GM19397 (cell line): Measurements from ENCODE around the gene EIF2AK3.

Experiments used
- ATAC-seq: cut with Tn5 transposase; IDR thresholded peaks from one replicate; pipeline ENCODE4 v1.9.1; 2021; ENCODE audit warnings: mild to moderate bottlenecking, moderate library complexity; ENCODE audit not compliant: unreplicated experiment

EIF2AK3 gene

DNA sequence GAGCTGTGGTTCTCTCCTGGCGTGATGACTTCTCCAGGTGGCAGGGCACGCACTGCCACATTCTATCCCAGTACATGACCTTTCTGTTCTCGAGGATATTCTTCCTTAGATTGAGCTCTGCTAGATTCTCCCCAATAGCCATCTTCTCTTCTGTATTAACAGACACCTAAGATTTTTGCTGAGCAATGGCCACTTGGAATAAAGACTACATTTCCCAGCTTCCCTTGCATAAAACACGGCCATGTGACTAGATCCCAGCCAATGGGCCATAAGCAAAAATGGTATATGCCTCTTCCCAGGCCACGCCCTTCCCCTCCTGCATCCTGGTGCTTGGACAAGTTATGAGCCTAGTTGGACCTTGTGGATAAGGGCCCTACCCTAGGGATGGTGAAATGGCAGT lies 82.1 kb downstream of the EIF2AK3 start:
- no peak for ATAC-seq

DNA sequence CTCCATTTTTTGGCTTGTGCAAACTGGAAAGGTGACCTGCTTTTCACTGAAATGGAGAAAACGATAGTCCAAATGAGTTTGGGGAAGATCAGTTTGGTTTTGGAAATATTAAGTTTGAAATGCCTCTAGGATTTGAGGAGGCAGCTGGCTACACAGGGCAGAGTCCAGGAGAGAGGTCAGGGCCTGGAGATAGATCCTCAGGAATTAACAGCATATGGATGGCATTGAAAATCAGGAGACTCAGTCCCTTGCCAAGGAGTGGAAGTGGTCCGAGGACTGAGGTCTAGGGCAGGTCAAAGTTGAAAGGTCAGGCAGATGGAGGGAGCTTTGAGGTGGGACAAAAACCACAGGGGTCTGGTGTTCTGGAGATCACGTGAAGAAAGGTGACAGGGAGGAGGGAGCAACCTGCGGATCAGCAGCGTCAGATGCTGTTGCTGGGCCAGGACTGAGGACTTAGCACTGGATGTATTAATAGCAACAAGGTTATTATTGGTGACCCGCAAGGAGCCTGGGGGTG lies 83.7 kb downstream of the EIF2AK3 start:
- ATAC-seq, result no peak

DNA sequence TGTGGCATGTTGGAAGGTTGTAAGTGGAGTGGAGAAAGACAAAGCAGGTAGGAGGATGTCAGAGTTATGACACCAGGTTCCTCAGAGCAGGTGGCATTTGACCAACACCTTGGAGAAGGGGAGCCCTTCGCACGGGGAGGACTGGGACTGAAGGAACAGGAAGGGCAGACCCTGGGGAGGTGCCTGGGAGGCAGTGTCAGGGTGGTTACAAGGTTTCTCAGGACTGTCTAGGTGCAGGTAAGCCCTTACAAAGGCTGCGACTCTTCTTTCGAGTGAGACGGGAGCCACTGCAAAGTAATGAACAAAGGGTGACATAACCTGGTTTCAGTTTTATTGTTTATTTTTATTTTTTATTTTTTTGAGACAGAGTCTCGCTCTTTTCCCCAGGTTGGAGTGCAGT lies 84.6 kb downstream of the EIF2AK3 start:
- ATAC-seq, result no peak

DNA sequence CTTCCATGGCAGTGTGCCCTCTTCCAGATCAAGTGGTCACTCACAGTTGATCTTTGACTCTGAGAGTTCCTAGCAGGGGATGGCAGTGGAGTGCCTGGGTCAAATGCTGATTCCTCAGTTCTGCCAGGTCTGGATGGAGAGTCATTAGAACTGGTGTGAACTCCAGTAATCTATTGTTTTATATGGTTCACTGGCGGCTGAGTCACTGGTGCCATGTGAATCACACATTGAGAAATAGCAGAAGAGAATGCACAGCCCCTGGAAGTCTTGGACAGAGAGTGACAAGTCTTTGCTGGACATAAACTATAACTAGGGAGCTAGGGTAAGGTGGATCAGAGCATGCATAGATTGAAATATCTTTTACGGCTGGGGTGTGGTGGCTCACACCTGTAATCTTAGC lies 86.9 kb downstream of the EIF2AK3 start:
- no peak for ATAC-seq

DNA sequence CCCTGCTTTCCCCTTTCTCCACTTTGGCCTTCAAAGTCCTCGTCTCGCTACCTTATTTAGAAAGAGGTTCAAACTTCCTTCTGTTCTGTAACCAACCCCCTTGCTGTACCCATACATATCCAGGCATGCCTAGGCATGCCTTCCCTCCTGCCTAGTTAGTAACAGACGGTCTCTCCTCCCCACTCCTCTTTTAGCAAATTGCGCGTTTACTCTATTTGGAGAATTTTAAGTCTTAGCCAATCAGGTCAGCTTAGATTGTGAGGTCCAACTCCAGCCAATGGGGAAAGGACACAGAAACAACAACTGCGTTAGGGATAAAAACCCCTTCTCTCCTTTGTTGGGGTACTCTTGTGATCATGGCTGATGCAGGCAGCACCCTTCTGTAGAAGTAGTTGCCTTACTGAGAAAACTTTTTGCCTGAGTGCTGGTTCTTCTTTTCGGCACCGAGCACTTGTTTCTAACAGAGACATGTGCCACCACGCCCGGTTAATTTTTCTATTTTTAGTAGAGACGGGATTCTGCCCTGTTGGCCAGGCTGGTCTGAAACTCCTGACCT lies 88.8 kb downstream of the EIF2AK3 start:
- no peak for ATAC-seq

DNA sequence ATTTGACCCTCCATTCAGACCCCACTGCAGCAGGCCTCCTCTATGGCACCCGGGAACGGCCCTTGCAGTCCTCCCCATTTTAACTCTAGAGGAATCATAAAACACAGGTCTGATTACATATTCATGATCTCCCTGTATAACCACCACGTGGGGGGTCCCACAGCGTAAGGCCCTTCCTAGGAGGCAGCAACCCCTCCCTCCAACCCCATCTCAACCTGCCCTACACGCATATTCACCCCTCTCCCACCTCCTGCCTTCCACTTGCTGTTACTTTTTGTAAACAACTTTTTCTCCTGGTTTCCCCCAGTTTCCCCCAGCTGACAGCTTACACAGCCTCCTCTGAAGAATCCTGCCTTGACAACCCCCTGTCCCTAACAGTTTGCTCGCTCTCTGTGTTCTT lies 89.6 kb downstream of the EIF2AK3 start:
- ATAC-seq, result no peak

DNA sequence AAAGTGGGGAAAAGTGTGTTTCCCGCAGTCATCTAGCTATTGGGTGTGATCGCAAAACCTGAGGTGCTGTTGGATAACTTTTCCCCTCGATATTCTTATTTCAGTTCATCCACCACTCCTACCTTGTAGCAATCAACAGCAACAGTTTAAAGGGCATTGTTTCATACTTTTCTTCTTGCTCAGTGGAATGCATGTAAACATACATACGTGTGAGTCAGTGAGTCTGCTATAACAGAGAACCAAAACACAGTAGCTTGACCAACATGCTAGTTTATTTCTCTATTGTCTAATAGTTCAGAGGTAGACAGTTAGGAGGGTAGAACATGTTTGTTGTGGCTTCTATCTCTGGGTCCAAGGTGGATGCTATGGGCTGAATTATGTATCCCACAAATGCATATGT lies 97.2 kb downstream of the EIF2AK3 start:
- no peak for ATAC-seq

DNA sequence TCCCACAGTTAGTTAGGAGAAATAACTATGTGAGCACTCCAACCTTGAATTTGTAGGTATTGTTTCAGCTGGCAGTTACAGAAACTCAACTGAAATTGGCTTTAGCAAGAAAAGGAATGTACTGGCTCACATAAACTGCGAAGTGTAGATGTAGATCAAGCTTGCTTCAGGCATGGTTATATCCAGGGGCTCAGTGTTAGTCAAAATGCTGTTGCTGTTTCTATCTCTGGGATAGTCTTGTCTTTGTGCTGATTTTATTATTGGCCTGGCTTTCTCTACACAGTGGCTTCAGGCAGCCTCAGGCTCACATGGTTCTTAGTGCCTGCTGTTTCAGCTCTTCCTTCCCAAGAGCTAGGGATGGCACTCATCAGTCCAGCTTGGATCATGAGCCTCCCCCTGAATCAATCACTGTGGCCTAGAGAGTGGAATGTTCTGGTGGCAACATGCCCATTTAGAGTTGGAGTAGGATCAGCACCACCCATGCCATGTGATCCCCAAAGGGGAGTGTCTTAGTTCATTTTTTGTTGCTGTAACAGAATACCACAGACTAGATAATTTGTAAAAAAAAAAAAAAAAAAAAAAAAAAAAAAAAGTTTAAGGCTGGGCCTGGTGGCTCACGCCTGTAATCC lies 105.7 kb downstream of the EIF2AK3 start:
- ATAC-seq, result no peak

DNA sequence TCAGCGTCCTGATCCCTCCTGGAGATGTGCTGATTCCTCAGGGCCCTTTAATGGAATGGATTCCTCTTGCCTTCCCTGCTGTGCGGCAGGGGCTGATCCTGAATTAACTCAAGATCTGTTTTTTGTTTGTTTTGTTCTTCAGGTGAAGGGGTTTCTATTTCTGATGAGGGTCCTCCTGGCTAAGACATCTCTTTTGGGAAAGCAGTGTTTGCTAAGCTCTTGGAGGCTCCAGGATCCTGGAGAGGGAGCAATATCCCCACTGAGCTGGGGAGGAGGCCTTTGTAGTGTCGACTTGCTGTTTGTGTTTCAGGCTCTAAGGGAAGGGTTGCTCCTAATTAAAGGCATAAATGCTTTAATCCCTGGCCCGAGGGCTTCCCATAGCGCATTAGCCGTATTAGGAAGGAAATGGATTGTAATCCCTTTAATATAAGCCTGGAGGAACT lies 109.5 kb downstream of the EIF2AK3 start:
- no peak for ATAC-seq
